Anterior cingulate cortex (tissue), 58 donors: ENCODE data around the gene ZSCAN25.
A peak's percentile ranks its signal among the peaks of the same experiment; 100 is the strongest.
"Not testable (repeated sequence)": the region's sequence is repeated elsewhere in the genome, so short reads cannot be mapped to it uniquely, and the experiment has no call there.

ENCODE experiments used
- DNase-seq, 58 donors: peaks; one replicate each; lab custom pipeline; 2025; lab: John Stamatoyannopoulos, UW

The ZSCAN25 gene

GRCh38 chr7:99642027-99642426 lies 25.3 kb downstream of the ZSCAN25 start:
- no peak for DNase-seq

GRCh38 chr7:99643464-99643863 lies 26.7 kb downstream of the ZSCAN25 start:
- no peak for DNase-seq

GRCh38 chr7:99644431-99644830 lies 27.7 kb downstream of the ZSCAN25 start:
- DNase-seq, result no peak

GRCh38 chr7:99645590-99645989 lies 28.8 kb downstream of the ZSCAN25 start:
- no peak for DNase-seq

- no peak for DNase-seq
These were observed 32.1 kb downstream of the ZSCAN25 start for GRCh38 chr7:99648843-99649242.

GRCh38 chr7:99651290-99651689 lies 34.5 kb downstream of the ZSCAN25 start:
- DNase-seq, result no peak

- no peak for DNase-seq
These were observed 35.9 kb downstream of the ZSCAN25 start for GRCh38 chr7:99652671-99653070.

- DNase-seq, result not testable (repeated sequence)
These were observed 36.5 kb downstream of the ZSCAN25 start for GRCh38 chr7:99653269-99653668.

GRCh38 chr7:99653754-99654153 lies 37.0 kb downstream of the ZSCAN25 start:
- DNase-seq, result no peak

GRCh38 chr7:99654626-99655025 lies 37.9 kb downstream of the ZSCAN25 start:
- not testable (repeated sequence) for DNase-seq

GRCh38 chr7:99657879-99658278 lies 41.1 kb downstream of the ZSCAN25 start:
- not testable (repeated sequence) for DNase-seq

GRCh38 chr7:99665312-99666012 lies 48.7 kb downstream of the ZSCAN25 start:
- DNase-seq, result no peak

GRCh38 chr7:99666013-99666395 lies 49.3 kb downstream of the ZSCAN25 start:
- no peak for DNase-seq

GRCh38 chr7:99667179-99667578 lies 50.4 kb downstream of the ZSCAN25 start:
- no peak for DNase-seq

GRCh38 chr7:99668541-99668940 lies 51.8 kb downstream of the ZSCAN25 start:
- DNase-seq, result no peak

GRCh38 chr7:99669782-99670181 lies 53.0 kb downstream of the ZSCAN25 start:
- DNase-seq, result no peak

- DNase-seq, result no peak
These were observed 55.8 kb downstream of the ZSCAN25 start for GRCh38 chr7:99672573-99672972.

GRCh38 chr7:99674995-99675742 lies 58.4 kb downstream of the ZSCAN25 start:
- DNase-seq, result no peak

- DNase-seq, result peak in 1 of 58 donors; percentile 1
These were observed 60.4 kb downstream of the ZSCAN25 start for GRCh38 chr7:99677013-99677647.

- DNase-seq, result no peak
These were observed 60.9 kb downstream of the ZSCAN25 start for GRCh38 chr7:99677648-99678045.

- DNase-seq, result no peak
These were observed 62.3 kb downstream of the ZSCAN25 start for GRCh38 chr7:99679032-99679399.
